ENCODE results near the gene MTMR12. TPM values are rescaled to one million over a fixed set of nuclear protein-coding genes. Genes with fewer than 3 reads are reported as not detected.
A peak's percentile ranks its signal among the peaks of the same experiment; 100 is the strongest.
"Not testable (repeated sequence)": the region's sequence is repeated elsewhere in the genome, so short reads cannot be mapped to it uniquely, and the experiment has no call there.

MTMR12 gene
- total and polyA plus RNA-seq, 7 experiments from 2014 or later: 12.4 to 28.2 (median 23.8) TPM

DNA sequence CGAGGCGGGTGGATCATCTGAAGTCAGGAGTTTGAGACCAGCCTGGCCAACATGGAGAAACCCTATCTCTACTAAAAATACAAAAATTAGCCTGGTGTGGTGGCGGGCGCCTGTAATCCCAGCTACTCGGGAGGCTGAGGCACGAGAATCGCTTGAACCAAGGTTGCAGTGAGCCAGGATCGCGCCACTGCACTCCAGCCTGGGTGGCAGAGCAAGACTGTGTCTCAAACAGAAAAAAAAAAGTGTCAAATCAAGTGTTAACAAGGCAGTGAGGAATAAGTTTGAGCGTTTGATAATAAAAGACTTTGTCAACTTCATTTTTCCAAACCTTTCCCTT lies 1.4 kb upstream of the MTMR12 start:
- intact Hi-C loops (cut with micrococcal nuclease): loop anchor here in 1 of 2 donors (5.0 kb wide), 1 partner anchor 1693 kb away; the partner anchor contains the start of gene AMACR
- ATAC-seq; H3K36me3 ChIP-seq (ENCODE audit: control insufficient read depth in 2 of 3, insufficient read depth in 3 of 3, low read length in 3 of 3); H3K9me3 Mint-ChIP-seq; H3K9me3 ChIP-seq (ENCODE audit: control insufficient read depth in 2 of 3, low read length in 3 of 3); CTCF ChIA-PET; H3K27me3 ChIP-seq (ENCODE audit: control insufficient read depth in 2 of 2, insufficient read depth in 2 of 2, low read length in 2 of 2); H3K4me3 ChIP-seq (ENCODE audit: low read length); DNase-seq; H3K27me3 Mint-ChIP-seq; H3K27ac ChIP-seq (ENCODE audit: low read depth, low read length): not testable (repeated sequence)
- H3K4me1 ChIP-seq (ENCODE audit: control insufficient read depth in 2 of 2, insufficient read depth in 2 of 2, low read length in 2 of 2): peaks cover 9 to 14% of the 10 kb centered on the region in 2 donors
- peaks cover 0 to 14% (median 0%) of the 10 kb centered on the region in 5 donors for H3K36me3 Mint-ChIP-seq
- H3K4me1 Mint-ChIP-seq: peaks cover 25 to 33% (median 29%) of the 10 kb centered on the region in 7 donors
- peak overlapping the region in 7 of 9 donors; percentile 26 to 68 (median 47) for H3K27ac Mint-ChIP-seq
- peak overlapping the region; percentile 36 to 93 (median 56) for H3K4me3 Mint-ChIP-seq
- POLR2A ChIA-PET: interaction anchor here (0.6 to 2.8 kb wide), 4 partner anchors 76 to 402 kb away, joined by 3 to 11 read pairs (median 4); partner anchors contain the start of genes GOLPH3 and ZFR

DNA sequence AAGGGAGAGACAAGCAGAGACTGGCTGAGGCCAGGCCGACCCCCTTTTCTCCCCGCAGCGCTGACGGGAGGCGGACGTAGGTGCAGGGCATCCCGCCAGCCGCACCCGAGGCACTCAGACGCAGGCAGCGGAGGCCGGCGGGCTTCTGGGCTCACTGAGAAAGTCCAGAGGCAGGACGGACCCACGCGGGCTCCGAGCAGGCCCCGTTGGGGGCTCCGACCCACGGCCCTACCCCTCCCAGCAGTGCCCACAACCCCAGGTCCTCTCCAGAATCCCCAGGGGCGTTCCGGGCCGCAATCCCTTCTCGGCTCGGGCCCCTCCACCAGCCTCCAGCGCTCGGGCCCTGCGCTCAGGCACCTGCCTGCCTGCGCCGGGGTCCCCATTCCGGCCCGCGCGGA lies 543 bp downstream of the MTMR12 start:
- intact Hi-C loops (cut with micrococcal nuclease): loop anchor here (1.0 to 5.0 kb wide), 8 partner anchors 34 to 1697 kb away; partner anchors contain the start of genes AMACR (in 2 of the 2), GOLPH3 (in 1 of the 2), SUB1 (in 1 of the 2) and TARS1 (in 1 of the 2)

GRCh38 chr5:32311404-32312196 lies 1.1 kb downstream of the MTMR12 start:
- Mint-ChIP-seq H3K4me3 (peak overlapping the region; percentile 89 to 98 (median 92)), H3K27ac (peak overlapping the region; percentile 81 to 97 (median 88)), H3K4me1 (peaks cover 30 to 56% (median 46%) of the 10 kb centered on the region in 7 donors), H3K36me3 (peaks cover 0 to 24% (median 0%) of the 10 kb centered on the region in 5 donors), H3K9me3 (peaks cover 0 to 5% (median 0%) of the 10 kb centered on the region in 11 donors), H3K27me3 (no peaks in the 10 kb centered on the region)
- H3K4me3 ChIP-seq (ENCODE audit: low read length): peak overlapping the region; percentile 72
- ChIA-PET CTCF (no interaction called here), POLR2A (interaction anchor here (2.8 kb wide), 1 partner anchor 138 kb away, joined by 11 read pairs; the partner anchor contains the start of gene GOLPH3)
- DNase-seq (peak in 1 of 9 donors; percentile 3), ATAC-seq (no peak)
- H3K4me1 ChIP-seq (ENCODE audit: control insufficient read depth in 2 of 2, insufficient read depth in 2 of 2, low read length in 2 of 2): peaks cover 9 to 14% of the 10 kb centered on the region in 2 donors
- H3K9me3 ChIP-seq (ENCODE audit: control insufficient read depth in 2 of 3, low read length in 3 of 3): no peaks in the 10 kb centered on the region
- intact Hi-C loops (cut with micrococcal nuclease): loop anchor here (1.0 to 5.0 kb wide), 8 partner anchors 33 to 1697 kb away; partner anchors contain the start of genes AMACR (in 2 of the 2), GOLPH3 (in 1 of the 2), SUB1 (in 1 of the 2) and TARS1 (in 1 of the 2)
- no peaks in the 10 kb centered on the region for H3K27me3 ChIP-seq (ENCODE audit: control insufficient read depth in 2 of 2, insufficient read depth in 2 of 2, low read length in 2 of 2)
- H3K36me3 ChIP-seq (ENCODE audit: control insufficient read depth in 2 of 3, insufficient read depth in 3 of 3, low read length in 3 of 3): no peaks in the 10 kb centered on the region
- H3K27ac ChIP-seq (ENCODE audit: low read depth, low read length): peak overlapping the region; percentile 79

More for the DNA sequence above, 543 bp downstream of the MTMR12 start:
- Mint-ChIP-seq H3K36me3 (peaks cover 0 to 24% (median 0%) of the 10 kb centered on the region in 5 donors), H3K4me1 (peaks cover 30 to 50% (median 43%) of the 10 kb centered on the region in 7 donors), H3K9me3 (peaks cover 0 to 5% (median 0%) of the 10 kb centered on the region in 11 donors), H3K4me3 (peak overlapping the region; percentile 89 to 98 (median 92)), H3K27me3 (no peaks in the 10 kb centered on the region), H3K27ac (peak overlapping the region; percentile 81 to 97 (median 88))
- Histone ChIP-seq H3K4me1 (ENCODE audit: control insufficient read depth in 2 of 2, insufficient read depth in 2 of 2, low read length in 2 of 2) (peaks cover 9 to 14% of the 10 kb centered on the region in 2 donors), H3K27me3 (ENCODE audit: control insufficient read depth in 2 of 2, insufficient read depth in 2 of 2, low read length in 2 of 2) (no peaks in the 10 kb centered on the region), H3K9me3 (ENCODE audit: control insufficient read depth in 2 of 3, low read length in 3 of 3) (no peaks in the 10 kb centered on the region), H3K4me3 (ENCODE audit: low read length) (peak overlapping the region; percentile 72), H3K36me3 (ENCODE audit: control insufficient read depth in 2 of 3, insufficient read depth in 3 of 3, low read length in 3 of 3) (no peaks in the 10 kb centered on the region), H3K27ac (ENCODE audit: low read depth, low read length) (peak overlapping the region; percentile 79)
- DNase-seq: peak in 1 of 9 donors; percentile 34
- ChIA-PET CTCF (no interaction called here), POLR2A (interaction anchor here (0.6 to 2.8 kb wide), 3 partner anchors 136 to 141 kb away, joined by 3 to 11 read pairs (median 3); partner anchors contain the start of gene GOLPH3)
- ATAC-seq: peak; percentile 3

- Mint-ChIP-seq H3K27ac (no peak overlapping the region), H3K36me3 (peaks cover 0 to 25% (median under 1%) of the 10 kb centered on the region in 5 donors), H3K27me3 (no peaks in the 10 kb centered on the region), H3K4me3 (peak overlapping the region in 7 of 10 donors; percentile 6 to 89 (median 58)), H3K9me3 (peaks cover 0 to 5% (median 0%) of the 10 kb centered on the region in 11 donors), H3K4me1 (peaks cover 33 to 70% (median 62%) of the 10 kb centered on the region in 7 donors)
- ATAC-seq (no peak), DNase-seq (no peak)
- intact Hi-C loops (cut with micrococcal nuclease): loop anchor here in 1 of 2 donors (5.0 kb wide), 1 partner anchor 1698 kb away; the partner anchor contains the start of gene AMACR
- Histone ChIP-seq H3K9me3 (ENCODE audit: control insufficient read depth in 2 of 3, low read length in 3 of 3) (no peaks in the 10 kb centered on the region), H3K27ac (ENCODE audit: low read depth, low read length) (no peak overlapping the region), H3K4me3 (ENCODE audit: low read length) (no peak overlapping the region), H3K27me3 (ENCODE audit: control insufficient read depth in 2 of 2, insufficient read depth in 2 of 2, low read length in 2 of 2) (no peaks in the 10 kb centered on the region), H3K4me1 (ENCODE audit: control insufficient read depth in 2 of 2, insufficient read depth in 2 of 2, low read length in 2 of 2) (peaks cover 9 to 17% of the 10 kb centered on the region in 2 donors), H3K36me3 (ENCODE audit: control insufficient read depth in 2 of 3, insufficient read depth in 3 of 3, low read length in 3 of 3) (no peaks in the 10 kb centered on the region)
- POLR2A ChIA-PET: no interaction called here
- CTCF ChIA-PET: no interaction called here
These were observed 3.0 kb downstream of the MTMR12 start for GRCh38 chr5:32309761-32310160.

- no peak for ATAC-seq
- Mint-ChIP-seq H3K9me3 (peaks cover 0 to 5% (median 0%) of the 10 kb centered on the region in 11 donors), H3K27me3 (no peaks in the 10 kb centered on the region), H3K36me3 (peaks cover 0 to 28% (median 4%) of the 10 kb centered on the region in 5 donors), H3K4me3 (peak overlapping the region in 7 of 10 donors; percentile 1 to 89 (median 13)), H3K4me1 (peaks cover 39 to 79% (median 68%) of the 10 kb centered on the region in 7 donors), H3K27ac (peak overlapping the region in 1 of 9 donors; percentile 3)
- Histone ChIP-seq H3K9me3 (ENCODE audit: control insufficient read depth in 2 of 3, low read length in 3 of 3) (no peaks in the 10 kb centered on the region), H3K4me3 (ENCODE audit: low read length) (no peak overlapping the region), H3K4me1 (ENCODE audit: control insufficient read depth in 2 of 2, insufficient read depth in 2 of 2, low read length in 2 of 2) (peaks cover 9 to 25% of the 10 kb centered on the region in 2 donors), H3K36me3 (ENCODE audit: control insufficient read depth in 2 of 3, insufficient read depth in 3 of 3, low read length in 3 of 3) (no peaks in the 10 kb centered on the region), H3K27me3 (ENCODE audit: control insufficient read depth in 2 of 2, insufficient read depth in 2 of 2, low read length in 2 of 2) (no peaks in the 10 kb centered on the region), H3K27ac (ENCODE audit: low read depth, low read length) (no peak overlapping the region)
- ChIA-PET POLR2A (interaction anchor here (0.7 kb wide), 2 partner anchors 12 to 130 kb away, joined by 3 read pairs; no protein-coding TSS in a partner anchor), CTCF (no interaction called here)
- intact Hi-C loops (cut with micrococcal nuclease): no loop called here
- no peak for DNase-seq
These were observed 3.8 kb downstream of the MTMR12 start for GRCh38 chr5:32308946-32309345.

DNA sequence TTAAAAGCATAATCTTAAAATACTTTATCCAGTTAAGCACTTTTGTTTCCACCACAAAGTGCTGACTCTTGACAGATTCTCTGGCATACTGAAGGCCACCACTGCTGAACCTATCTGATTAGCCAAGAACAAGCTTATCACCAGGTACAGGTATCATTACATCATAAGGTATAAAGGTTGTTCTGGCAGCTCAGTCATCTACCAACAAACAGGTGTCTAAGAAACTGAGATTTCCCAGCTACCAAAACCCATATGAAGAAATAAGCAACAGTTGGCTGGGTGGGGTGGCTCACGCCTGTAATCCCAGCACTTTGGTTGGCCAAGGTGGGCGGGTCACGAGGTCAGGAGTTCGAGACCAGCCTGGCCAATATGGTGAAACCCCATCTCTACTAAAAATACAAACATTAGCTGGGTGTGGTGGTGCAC lies 5.0 kb downstream of the MTMR12 start:
- DNase-seq: no peak
- H3K4me1 ChIP-seq (ENCODE audit: control insufficient read depth in 2 of 2, insufficient read depth in 2 of 2, low read length in 2 of 2): peaks cover 9 to 29% of the 10 kb centered on the region in 2 donors
- H3K27me3 ChIP-seq (ENCODE audit: control insufficient read depth in 2 of 2, insufficient read depth in 2 of 2, low read length in 2 of 2): no peaks in the 10 kb centered on the region
- intact Hi-C loops (cut with micrococcal nuclease): no loop called here
- Mint-ChIP-seq H3K27ac (no peak overlapping the region), H3K9me3 (no peaks in the 10 kb centered on the region), H3K36me3 (peaks cover 0 to 28% (median 4%) of the 10 kb centered on the region in 5 donors), H3K4me1 (peaks cover 47 to 86% (median 76%) of the 10 kb centered on the region in 7 donors), H3K27me3 (no peaks in the 10 kb centered on the region), H3K4me3 (peak overlapping the region in 1 of 10 donors; percentile 47)
- ChIA-PET CTCF (interaction anchor here (0.6 kb wide), 1 partner anchor 220 kb away, joined by 3 read pairs; no protein-coding TSS in a partner anchor), POLR2A (no interaction called here)
- no peak for ATAC-seq
- H3K27ac ChIP-seq (ENCODE audit: low read depth, low read length): no peak overlapping the region
- no peaks in the 10 kb centered on the region for H3K9me3 ChIP-seq (ENCODE audit: control insufficient read depth in 2 of 3, low read length in 3 of 3)
- H3K4me3 ChIP-seq (ENCODE audit: low read length): no peak overlapping the region
- H3K36me3 ChIP-seq (ENCODE audit: control insufficient read depth in 2 of 3, insufficient read depth in 3 of 3, low read length in 3 of 3): no peaks in the 10 kb centered on the region
